IPS DF 6.9 (cell line): ENCODE data around the gene MYO1A.
"Not testable (repeated sequence)": the region's sequence is repeated elsewhere in the genome, so short reads cannot be mapped to it uniquely, and the experiment has no call there.

ENCODE experiments used
- DNase-seq: peaks from one replicate; pipeline ENCODE4 v3.0.0-alpha.2; 2013; ENCODE audit warnings: low read depth, low spot score
- H3K27ac ChIP-seq: one replicate; pipeline ENCODE4 v1.5.1; 2013; ENCODE audit warnings: low read length, control low read depth
- H3K27me3 ChIP-seq: 2 replicates; pipeline ENCODE4 v1.6.1; 2013; ENCODE audit warnings: mild to moderate bottlenecking, low read length; ENCODE audit not compliant: control insufficient read depth, insufficient read depth
- H3K36me3 ChIP-seq: 2 replicates; pipeline ENCODE4 v1.6.1; 2013; ENCODE audit warnings: low read length; ENCODE audit not compliant: control insufficient read depth, insufficient read depth
- H3K4me1 ChIP-seq: 2 replicates; pipeline ENCODE4 v1.6.1; 2013; ENCODE audit warnings: low read length; ENCODE audit not compliant: control insufficient read depth, insufficient read depth
- H3K4me3 ChIP-seq: 2 replicates; pipeline ENCODE4 v1.5.1; 2013; ENCODE audit warnings: mild to moderate bottlenecking, low read length
- H3K9me3 ChIP-seq: 2 replicates; pipeline ENCODE4 v1.6.1; 2013; ENCODE audit warnings: low read length, inconsistent platforms; ENCODE audit not compliant: control insufficient read depth, insufficient read depth
- WGBS: extraction: QIAGEN DNeasy Blood & Tissue Kit; methylation state at CpG from one replicate; pipeline ENCODE4 v1.1.7; 2013; ENCODE audit warnings: mixed read lengths, missing lambda C conversion rate; ENCODE audit not compliant: insufficient read length, insufficient coverage; 5-methylcytosine and 5-hydroxymethylcytosine counted together

The MYO1A gene

DNA sequence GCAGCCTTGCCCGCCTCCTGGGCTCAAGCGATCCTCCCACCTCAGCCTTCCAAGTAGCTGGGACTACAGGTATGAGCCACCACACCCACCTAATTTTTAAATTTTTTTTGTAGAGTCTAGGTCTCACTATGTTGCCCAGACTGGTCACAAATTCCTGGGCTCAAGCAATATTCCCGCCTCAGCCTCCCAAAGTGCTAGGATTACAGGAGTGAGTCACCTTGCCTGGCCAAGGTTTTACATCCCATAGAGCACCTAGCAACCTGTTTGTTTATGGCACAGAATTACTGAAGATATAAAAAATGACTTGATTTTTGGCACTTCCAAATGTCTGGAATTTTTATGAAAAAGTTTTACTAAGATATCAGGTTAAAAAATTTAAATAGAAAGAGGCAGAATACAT, 16.5 kb downstream of the MYO1A start:
- Histone ChIP-seq H3K27ac (no peak overlapping the region), H3K4me3 (no peak overlapping the region), H3K27me3 (no peaks in the 10 kb centered on the region), H3K4me1 (no peaks in the 10 kb centered on the region; the same call in 1 of the 2 replicates), H3K9me3 (no peaks in the 10 kb centered on the region), H3K36me3 (no peaks in the 10 kb centered on the region)
- no peak for DNase-seq
- WGBS, result no CpG with 5 or more reads among the region's 3 CpGs

DNA sequence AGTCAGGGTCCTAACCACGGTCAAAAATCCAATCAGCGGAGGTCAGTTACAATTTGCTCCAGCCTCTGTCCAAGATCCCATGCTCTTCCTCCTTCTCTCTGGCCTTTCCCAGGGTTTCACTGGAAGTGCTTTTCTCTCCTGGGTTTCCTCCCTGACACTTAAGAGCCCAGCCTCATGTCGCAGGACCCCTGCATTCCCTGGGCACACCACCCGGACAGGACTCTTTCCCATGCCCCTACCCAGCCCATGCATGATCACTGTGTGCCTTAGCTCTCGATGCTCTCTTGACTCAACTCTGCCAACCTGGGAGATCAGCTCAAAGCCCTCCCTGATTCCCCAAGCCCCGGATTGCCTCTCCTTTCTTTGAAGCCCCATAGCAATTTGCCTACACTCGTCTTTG, 18.1 kb downstream of the MYO1A start:
- H3K4me1 ChIP-seq, result no peaks in the 10 kb centered on the region; the same call in 1 of the 2 replicates
- WGBS, result no CpG with 5 or more reads among the region's 7 CpGs
- no peaks in the 10 kb centered on the region for H3K9me3 ChIP-seq
- H3K27me3 ChIP-seq, result no peaks in the 10 kb centered on the region
- no peak for DNase-seq
- no peak overlapping the region for H3K27ac ChIP-seq
- no peak overlapping the region for H3K4me3 ChIP-seq
- no peaks in the 10 kb centered on the region for H3K36me3 ChIP-seq

DNA sequence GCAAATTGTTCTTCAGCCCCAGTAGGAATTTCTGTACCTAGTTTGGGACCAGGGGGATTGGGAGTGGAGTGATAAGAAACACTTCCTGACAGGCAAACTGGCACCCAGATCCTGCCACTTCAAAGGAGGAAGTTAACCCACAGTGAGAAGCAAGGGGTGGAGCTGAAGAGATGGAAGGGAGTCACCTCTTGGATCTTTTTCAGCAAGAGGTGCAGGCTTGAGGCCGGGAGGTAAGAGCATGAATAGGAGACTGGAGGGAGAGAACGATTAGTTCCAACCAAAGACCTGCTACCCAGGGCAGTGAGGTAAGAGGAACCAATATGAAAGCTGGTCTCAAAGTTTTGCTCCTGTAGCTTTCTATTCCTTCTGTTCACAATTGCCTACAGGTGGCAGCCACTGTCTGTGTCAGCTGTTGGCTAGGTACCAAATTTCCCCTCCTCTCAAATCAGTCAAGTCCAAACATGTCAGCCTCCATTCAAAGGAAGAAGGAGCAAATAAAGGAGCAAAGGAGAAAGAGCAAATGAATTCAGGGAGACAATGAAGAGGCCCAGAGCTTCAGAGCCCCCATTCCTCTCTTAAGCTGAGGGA, 18.7 kb downstream of the MYO1A start:
- Histone ChIP-seq H3K4me1 (no peaks in the 10 kb centered on the region; the same call in 1 of the 2 replicates), H3K36me3 (no peaks in the 10 kb centered on the region), H3K27ac (no peak overlapping the region), H3K4me3 (no peak overlapping the region), H3K27me3 (no peaks in the 10 kb centered on the region), H3K9me3 (no peaks in the 10 kb centered on the region)
- no peak for DNase-seq
- WGBS, result no CpG with 5 or more reads among the region's 2 CpGs

DNA sequence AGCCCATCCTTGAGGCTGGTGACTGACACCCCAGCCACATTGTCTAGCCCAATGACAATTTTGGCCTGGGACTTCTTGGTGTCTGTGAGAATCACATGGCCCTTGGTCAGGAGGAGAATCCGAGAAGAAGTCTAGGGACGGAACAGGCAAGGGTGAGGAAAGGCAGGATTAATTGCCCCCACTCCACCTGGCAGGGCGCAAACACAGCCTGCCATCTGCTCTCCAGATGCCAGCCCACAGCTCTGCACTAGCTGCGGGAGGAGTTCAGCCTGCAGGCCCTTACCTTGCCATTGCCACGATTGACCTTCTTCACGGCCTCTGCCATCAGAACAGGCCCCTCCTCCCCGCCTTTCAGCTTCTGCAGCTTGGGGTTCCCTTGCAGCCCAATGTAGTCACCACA, 20.5 kb downstream of the MYO1A start:
- no peaks in the 10 kb centered on the region for H3K36me3 ChIP-seq
- no peak for DNase-seq
- WGBS, result no CpG with 5 or more reads among the region's 7 CpGs
- no peaks in the 10 kb centered on the region; the same call in 1 of the 2 replicates for H3K4me1 ChIP-seq
- H3K4me3 ChIP-seq, result no peak overlapping the region
- no peak overlapping the region for H3K27ac ChIP-seq
- H3K27me3 ChIP-seq, result no peaks in the 10 kb centered on the region
- H3K9me3 ChIP-seq, result no peaks in the 10 kb centered on the region

DNA sequence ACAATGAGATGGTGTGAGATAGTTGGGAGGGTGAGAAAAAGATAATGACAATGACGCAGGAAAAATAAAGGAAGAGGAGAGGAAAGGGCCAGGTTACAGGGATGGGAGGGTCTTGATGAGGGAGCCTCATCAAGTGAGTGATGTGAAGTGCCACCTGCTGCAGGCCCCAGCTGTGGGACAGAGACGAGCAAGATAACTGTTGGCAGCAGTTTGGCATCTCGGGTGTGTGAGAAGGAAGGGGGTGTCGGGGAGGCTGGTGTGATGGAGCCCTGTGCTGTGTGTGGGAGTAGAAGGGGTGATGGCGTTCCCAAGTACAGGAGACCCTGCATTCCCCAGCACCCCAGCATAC, 22.1 kb downstream of the MYO1A start:
- no peak overlapping the region for H3K4me3 ChIP-seq
- no peak overlapping the region for H3K27ac ChIP-seq
- no peaks in the 10 kb centered on the region; the same call in 1 of the 2 replicates for H3K4me1 ChIP-seq
- H3K9me3 ChIP-seq, result no peaks in the 10 kb centered on the region
- 100% methylated on average over 1 of the region's 5 CpGs for WGBS
- H3K27me3 ChIP-seq, result no peaks in the 10 kb centered on the region
- no peaks in the 10 kb centered on the region for H3K36me3 ChIP-seq
- no peak for DNase-seq

DNA sequence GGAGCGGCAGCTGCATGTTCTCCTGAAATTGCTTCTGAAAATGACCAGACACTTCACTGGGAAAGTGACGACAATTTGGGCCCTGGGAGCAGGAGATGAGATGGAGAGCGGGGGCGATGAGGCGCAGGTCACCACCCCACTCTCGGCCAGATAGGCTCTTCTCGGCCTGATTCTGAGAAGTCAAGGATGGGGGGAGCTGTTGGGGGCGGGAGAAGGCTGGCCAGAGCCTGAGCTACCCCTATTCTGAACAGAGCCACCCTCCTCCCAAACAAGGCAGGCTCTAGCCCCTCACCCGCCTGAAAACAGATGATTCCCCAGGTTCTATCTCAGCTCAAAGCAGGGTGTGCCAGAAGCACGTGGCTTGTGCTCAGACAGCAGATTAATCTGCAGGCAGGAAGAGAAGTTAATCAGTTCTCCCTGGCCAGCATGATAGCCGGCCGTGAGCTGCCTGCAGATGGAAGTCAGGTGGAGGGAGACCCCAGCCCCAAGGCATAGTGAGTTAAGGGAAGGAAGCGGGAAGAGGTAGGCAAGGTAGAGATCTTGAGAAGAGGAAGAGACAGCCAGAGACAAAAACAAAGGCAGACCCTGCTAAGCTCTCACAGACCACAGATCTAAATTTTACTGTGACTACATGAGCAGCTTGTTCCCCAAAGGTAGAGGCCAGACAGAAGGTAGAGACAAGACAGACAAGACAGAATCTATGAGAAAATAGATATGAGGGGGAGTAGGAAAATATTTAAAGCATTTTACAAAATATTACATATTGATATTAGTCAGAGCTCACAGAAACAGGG, 22.7 kb downstream of the MYO1A start:
- Histone ChIP-seq H3K27ac (no peak overlapping the region), H3K9me3 (no peaks in the 10 kb centered on the region), H3K36me3 (no peaks in the 10 kb centered on the region), H3K4me1 (no peaks in the 10 kb centered on the region; the same call in 1 of the 2 replicates), H3K4me3 (no peak overlapping the region), H3K27me3 (no peaks in the 10 kb centered on the region)
- no CpG with 5 or more reads among the region's 13 CpGs for WGBS
- DNase-seq, result no peak

DNA sequence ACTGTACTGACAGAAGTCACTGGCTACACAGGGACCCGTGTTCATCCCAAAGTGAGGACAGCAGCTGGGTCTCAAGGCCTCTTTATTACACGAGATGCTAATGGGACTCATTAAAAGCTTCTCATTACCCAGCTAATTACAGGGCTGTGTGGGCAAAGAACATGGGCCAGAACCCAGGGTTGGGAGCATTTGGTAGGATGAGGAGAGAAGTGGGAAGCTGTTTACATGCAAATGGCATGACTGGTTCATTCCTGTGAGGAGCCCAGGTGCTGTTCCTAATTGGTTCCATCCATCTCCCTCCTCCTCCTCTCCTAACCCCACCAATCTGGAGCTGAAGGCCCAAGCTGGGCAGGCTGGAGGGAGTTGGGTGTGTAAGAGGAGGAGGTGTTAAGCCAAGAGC, 24.7 kb downstream of the MYO1A start:
- DNase-seq, result no peak
- WGBS, result no CpG with 5 or more reads among the region's 2 CpGs
- Histone ChIP-seq H3K36me3 (no peaks in the 10 kb centered on the region), H3K27me3 (no peaks in the 10 kb centered on the region), H3K4me3 (no peak overlapping the region), H3K4me1 (no peaks in the 10 kb centered on the region; the same call in 1 of the 2 replicates), H3K27ac (no peak overlapping the region), H3K9me3 (no peaks in the 10 kb centered on the region)

DNA sequence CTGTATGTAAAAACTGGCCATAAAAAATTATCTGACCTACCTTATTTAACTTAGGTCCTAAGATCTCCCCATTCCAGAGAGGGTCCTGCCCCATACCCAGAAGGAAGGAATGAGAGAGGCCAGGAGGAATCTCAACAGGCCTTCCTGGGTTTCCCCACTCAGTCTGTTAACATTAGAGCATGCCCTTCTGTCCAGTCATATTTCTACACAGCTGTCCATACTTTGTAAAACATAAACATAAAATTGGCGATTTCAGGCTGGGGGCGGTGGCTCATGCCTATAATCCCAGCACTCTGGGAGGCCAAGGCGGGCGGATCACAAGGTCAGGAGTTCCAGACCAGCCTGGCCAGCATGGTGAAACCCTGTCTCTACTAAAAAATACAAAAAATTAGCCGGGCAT, 27.6 kb downstream of the MYO1A start:
- H3K36me3 ChIP-seq, H3K27ac ChIP-seq, H3K4me1 ChIP-seq, H3K4me3 ChIP-seq, H3K27me3 ChIP-seq, DNase-seq, H3K9me3 ChIP-seq: not testable (repeated sequence)
- no CpG with 5 or more reads among the region's 5 CpGs for WGBS

DNA sequence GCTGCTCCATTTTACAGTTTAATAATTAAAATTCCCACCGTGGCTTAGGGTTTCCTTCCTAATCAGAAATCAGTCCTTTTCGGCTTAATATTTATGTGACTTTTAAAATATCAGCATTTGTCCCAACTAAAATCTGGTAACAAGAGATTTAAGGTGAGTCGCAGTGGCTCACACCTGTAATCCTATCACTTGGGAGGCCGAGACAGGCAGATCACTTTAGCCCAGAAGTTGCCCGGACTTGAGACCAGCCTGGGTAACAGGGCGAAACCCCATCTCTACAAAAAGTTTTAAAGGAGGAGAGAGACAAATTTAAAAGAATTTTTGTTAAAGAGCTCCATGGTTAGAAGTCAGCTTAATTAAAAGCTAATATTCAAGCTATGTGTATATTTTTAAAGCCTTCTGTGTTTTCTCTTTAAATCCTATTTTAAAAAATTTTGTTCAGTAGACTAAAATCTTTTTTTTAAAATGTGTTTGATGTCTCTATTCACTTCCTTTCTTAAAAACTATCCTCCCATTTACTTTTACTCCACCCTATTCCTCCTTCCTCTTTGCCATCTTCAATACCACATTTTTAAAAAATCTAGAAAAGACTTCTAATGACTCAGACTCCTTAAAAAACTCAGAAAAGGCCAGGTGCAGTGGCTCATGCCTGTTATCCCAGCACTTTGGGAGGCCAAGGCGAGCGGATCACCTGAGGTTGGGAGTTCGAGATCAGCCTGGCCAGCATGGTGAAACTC, 29.8 kb downstream of the MYO1A start:
- Histone ChIP-seq H3K4me3 (no peak overlapping the region), H3K4me1 (no peaks in the 10 kb centered on the region), H3K27ac (no peak overlapping the region), H3K9me3 (no peaks in the 10 kb centered on the region), H3K27me3 (no peaks in the 10 kb centered on the region), H3K36me3 (no peaks in the 10 kb centered on the region)
- no CpG with 5 or more reads among the region's 9 CpGs for WGBS
- no peak for DNase-seq

DNA sequence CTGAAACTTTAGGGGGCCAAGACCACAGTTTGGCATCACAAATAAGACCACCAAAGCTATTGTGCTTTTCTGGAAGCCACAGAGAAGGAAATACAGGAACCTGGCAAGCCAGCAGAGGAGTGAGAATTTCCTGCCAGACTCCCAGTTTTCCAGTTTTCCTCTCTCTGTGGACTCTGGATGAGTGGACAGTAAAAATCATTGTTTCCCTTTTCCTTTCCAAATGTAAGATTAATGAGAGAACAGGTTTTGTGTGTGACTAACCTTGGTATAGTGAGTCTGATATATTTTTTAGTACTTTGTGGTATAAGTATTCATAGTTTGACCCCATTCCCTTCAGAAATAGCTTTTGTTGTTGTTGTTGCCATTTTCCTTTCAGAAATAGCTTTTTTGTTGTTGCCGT, 31.0 kb downstream of the MYO1A start:
- H3K4me1 ChIP-seq, result 0 out of 2 replicates have a peak, but pooled peaks cover under 1% of the 10 kb centered on the region
- no peak overlapping the region for H3K27ac ChIP-seq
- H3K9me3 ChIP-seq, result no peaks in the 10 kb centered on the region
- H3K4me3 ChIP-seq, result no peak overlapping the region
- no peak for DNase-seq
- H3K27me3 ChIP-seq, result no peaks in the 10 kb centered on the region
- no CpG with 5 or more reads among the region's 1 CpG for WGBS
- no peaks in the 10 kb centered on the region for H3K36me3 ChIP-seq
